ENCODE data around the gene NLRP11. TPM values are rescaled to one million over a fixed set of nuclear protein-coding genes. Genes with fewer than 3 reads are reported as not detected.

NLRP11 gene
- polyA plus RNA-seq, 4 donors = 0.07 to 0.10 TPM; not detected in 2

- Histone ChIP-seq H3K27me3 (ENCODE audit: control insufficient read depth in 3 of 3, insufficient read depth in 3 of 3, low read length in 3 of 3) (no peaks in the 10 kb centered on the region), H3K4me3 (ENCODE audit: low read depth in 1 of 3, low read length in 3 of 3) (no peak overlapping the region), H3K4me1 (ENCODE audit: control insufficient read depth in 3 of 3, insufficient read depth in 2 of 3, low read depth in 1 of 3, low read length in 2 of 3) (no peaks in the 10 kb centered on the region), H3K36me3 (ENCODE audit: control insufficient read depth in 3 of 3, insufficient read depth in 2 of 3, low read depth in 1 of 3, low read length in 3 of 3) (no peaks in the 10 kb centered on the region), H3K9me3 (ENCODE audit: control insufficient read depth in 2 of 2, insufficient read depth in 1 of 2, low read depth in 1 of 2, low read length in 1 of 2) (peaks cover 0 to 16% of the 10 kb centered on the region in 2 donors), H3K27ac (ENCODE audit: low read depth in 1 of 3, low read length in 2 of 3) (no peak overlapping the region)
- no peak for FAIRE-seq
- WGBS, 3 donors = 58 to 95% (median 68%) methylated on average over 1 of the region's 1 CpG
- no peak for DNase-seq
These were observed 23.4 kb upstream of the NLRP11 start for GRCh38 chr19:55855160-55855559.

- WGBS, 3 donors = 35 to 51% (median 46%) methylated on average over 4 of the region's 4 CpGs
- H3K27me3 ChIP-seq (ENCODE audit: control insufficient read depth in 3 of 3, insufficient read depth in 3 of 3, low read length in 3 of 3) = no peaks in the 10 kb centered on the region
- H3K27ac ChIP-seq (ENCODE audit: low read depth in 1 of 3, low read length in 2 of 3) = no peak overlapping the region
- H3K4me1 ChIP-seq (ENCODE audit: control insufficient read depth in 3 of 3, insufficient read depth in 2 of 3, low read depth in 1 of 3, low read length in 2 of 3) = no peaks in the 10 kb centered on the region
- FAIRE-seq = no peak
- H3K36me3 ChIP-seq (ENCODE audit: control insufficient read depth in 3 of 3, insufficient read depth in 2 of 3, low read depth in 1 of 3, low read length in 3 of 3) = no peaks in the 10 kb centered on the region
- peaks cover 0 to 7% of the 10 kb centered on the region in 2 donors for H3K9me3 ChIP-seq (ENCODE audit: control insufficient read depth in 2 of 2, insufficient read depth in 1 of 2, low read depth in 1 of 2, low read length in 1 of 2)
- no peak for DNase-seq
- H3K4me3 ChIP-seq (ENCODE audit: low read depth in 1 of 3, low read length in 3 of 3) = no peak overlapping the region
These were observed 7.1 kb upstream of the NLRP11 start for GRCh38 chr19:55838906-55839305.

DNA sequence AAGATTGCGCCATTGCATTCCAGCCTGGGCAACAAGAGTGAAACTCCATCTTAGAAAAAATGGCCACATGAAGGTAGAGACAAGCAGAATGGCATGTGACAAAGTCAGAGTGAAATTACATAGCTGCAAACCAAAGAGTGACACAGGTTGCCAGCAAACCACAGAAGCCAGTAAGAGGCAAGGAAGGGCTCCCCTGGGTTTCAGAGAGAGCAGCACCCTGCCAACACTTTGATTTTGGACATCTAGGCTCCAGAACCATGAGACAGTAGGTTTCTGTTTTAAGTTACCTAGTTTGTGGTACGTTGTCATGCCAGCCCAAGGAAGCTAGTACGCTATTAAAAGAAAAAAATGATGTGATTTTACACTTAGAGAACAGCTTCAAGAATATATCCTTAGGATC is 6.5 kb upstream of the NLRP11 start:
- H3K4me1 ChIP-seq (ENCODE audit: control insufficient read depth in 3 of 3, insufficient read depth in 2 of 3, low read depth in 1 of 3, low read length in 2 of 3) = no peaks in the 10 kb centered on the region
- peaks cover 0 to 7% of the 10 kb centered on the region in 2 donors for H3K9me3 ChIP-seq (ENCODE audit: control insufficient read depth in 2 of 2, insufficient read depth in 1 of 2, low read depth in 1 of 2, low read length in 1 of 2)
- DNase-seq (no peak), FAIRE-seq (no peak)
- WGBS, 3 donors = 69 to 78% (median 72%) methylated on average over 3 of the region's 3 CpGs
- no peaks in the 10 kb centered on the region for H3K27me3 ChIP-seq (ENCODE audit: control insufficient read depth in 3 of 3, insufficient read depth in 3 of 3, low read length in 3 of 3)
- H3K36me3 ChIP-seq (ENCODE audit: control insufficient read depth in 3 of 3, insufficient read depth in 2 of 3, low read depth in 1 of 3, low read length in 3 of 3) = no peaks in the 10 kb centered on the region
- no peak overlapping the region for H3K4me3 ChIP-seq (ENCODE audit: low read depth in 1 of 3, low read length in 3 of 3)
- no peak overlapping the region for H3K27ac ChIP-seq (ENCODE audit: low read depth in 1 of 3, low read length in 2 of 3)

GRCh38 chr19:55836340-55836739 is 4.5 kb upstream of the NLRP11 start, which contains the start of gene NLRP4:
Gene NLRP4 (plus strand): TSS chr19:55836540. CDS start chr19:55852081, 15,541 bp downstream.
- Histone ChIP-seq H3K4me3 (ENCODE audit: low read depth in 1 of 3, low read length in 3 of 3) (no peak within 1 kb of the TSS), H3K27ac (ENCODE audit: low read depth in 1 of 3, low read length in 2 of 3) (no peak within 1 kb of the TSS), H3K9me3 (ENCODE audit: control insufficient read depth in 2 of 2, insufficient read depth in 1 of 2, low read depth in 1 of 2, low read length in 1 of 2) (peaks cover 0 to 7% of the 10 kb centered on the region in 2 donors), H3K27me3 (ENCODE audit: control insufficient read depth in 3 of 3, insufficient read depth in 3 of 3, low read length in 3 of 3) (no peaks in the 10 kb centered on the region), H3K36me3 (ENCODE audit: control insufficient read depth in 3 of 3, insufficient read depth in 2 of 3, low read depth in 1 of 3, low read length in 3 of 3) (no peaks in the 10 kb centered on the region), H3K4me1 (ENCODE audit: control insufficient read depth in 3 of 3, insufficient read depth in 2 of 3, low read depth in 1 of 3, low read length in 2 of 3) (no peaks in the 10 kb centered on the region)
- DNase-seq = no peak
- FAIRE-seq = no peak
- WGBS, 3 donors = 91 to 94% (median 91%) methylated on average over 16 of the region's 16 CpGs

DNA sequence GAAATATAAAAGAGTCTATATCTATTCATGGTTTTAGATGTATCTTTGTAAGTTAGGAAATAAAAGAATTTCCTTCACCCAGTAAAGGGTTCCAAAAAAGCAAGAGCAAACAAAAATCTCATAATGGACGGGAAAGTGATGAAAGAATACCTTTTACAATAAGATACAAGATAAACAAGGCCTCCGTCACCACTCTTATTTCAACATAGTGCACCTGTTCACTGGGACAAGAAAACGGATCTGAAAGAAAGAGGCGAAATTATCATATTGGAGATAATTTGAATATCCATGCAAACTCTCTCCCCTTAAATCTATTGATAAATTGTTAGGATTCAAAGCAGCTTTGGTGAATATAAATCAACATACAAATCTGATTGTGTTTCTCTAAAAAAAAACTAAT is 877 bp upstream of the NLRP11 start:
- Histone ChIP-seq H3K9me3 (ENCODE audit: control insufficient read depth in 2 of 2, insufficient read depth in 1 of 2, low read depth in 1 of 2, low read length in 1 of 2) (peaks cover 0 to 7% of the 10 kb centered on the region in 2 donors), H3K4me1 (ENCODE audit: control insufficient read depth in 3 of 3, insufficient read depth in 2 of 3, low read depth in 1 of 3, low read length in 2 of 3) (no peaks in the 10 kb centered on the region), H3K27me3 (ENCODE audit: control insufficient read depth in 3 of 3, insufficient read depth in 3 of 3, low read length in 3 of 3) (no peaks in the 10 kb centered on the region), H3K27ac (ENCODE audit: low read depth in 1 of 3, low read length in 2 of 3) (no peak overlapping the region), H3K36me3 (ENCODE audit: control insufficient read depth in 3 of 3, insufficient read depth in 2 of 3, low read depth in 1 of 3, low read length in 3 of 3) (no peaks in the 10 kb centered on the region), H3K4me3 (ENCODE audit: low read depth in 1 of 3, low read length in 3 of 3) (no peak overlapping the region)
- no peak for FAIRE-seq
- 67 to 75% (median 73%) methylated on average over 4 of the region's 4 CpGs for whole genome bisulfite sequencing, 3 donors
- DNase-seq = no peak

DNA sequence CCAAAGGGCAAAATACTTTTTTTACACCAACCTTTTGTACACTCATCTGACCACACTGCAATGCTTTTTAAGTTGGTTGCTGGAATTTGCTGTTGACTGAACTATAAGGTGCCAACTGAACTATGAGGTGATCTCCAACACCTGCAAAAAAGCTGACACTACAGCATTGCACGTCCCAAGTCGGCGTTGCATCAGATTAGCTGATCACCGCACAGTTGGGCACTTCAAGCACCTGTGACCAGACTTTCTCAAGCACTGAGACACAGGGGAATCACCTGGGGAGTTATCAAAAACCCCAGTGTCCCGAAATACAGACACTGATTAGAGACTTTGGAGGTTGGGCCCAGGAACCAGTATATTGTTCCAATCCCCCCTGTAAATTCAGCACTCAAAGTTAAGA is 1.1 kb downstream of the NLRP11 start:
- WGBS, 3 donors = 74 to 76% (median 74%) methylated on average over 5 of the region's 5 CpGs

DNA sequence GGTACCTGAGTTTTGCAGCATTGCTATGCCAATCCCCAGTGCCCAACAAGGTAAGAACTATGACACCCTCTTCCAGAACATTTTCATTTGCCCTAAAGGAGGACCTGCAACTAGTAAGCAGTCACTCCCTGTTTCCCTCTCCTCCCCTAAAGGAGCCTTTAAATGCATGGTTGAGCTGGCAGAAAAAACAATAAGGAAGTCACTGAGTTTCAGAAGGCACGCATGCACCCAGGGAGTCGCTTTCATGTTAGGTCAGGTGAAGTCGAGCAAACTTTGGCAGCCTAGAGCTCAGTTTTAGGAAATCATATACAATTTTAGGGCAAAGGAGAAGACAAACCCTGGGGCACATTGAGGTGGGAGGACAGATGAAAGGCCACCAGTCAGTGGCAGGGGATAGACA is 11.8 kb downstream of the NLRP11 start:
- no peaks in the 10 kb centered on the region for H3K27me3 ChIP-seq (ENCODE audit: control insufficient read depth in 3 of 3, insufficient read depth in 3 of 3, low read length in 3 of 3)
- no peak for DNase-seq
- H3K4me3 ChIP-seq (ENCODE audit: low read depth in 1 of 3, low read length in 3 of 3) = no peak overlapping the region
- 45 to 73% (median 52%) methylated on average over 3 of the region's 3 CpGs for WGBS, 3 donors
- FAIRE-seq = no peak
- H3K36me3 ChIP-seq (ENCODE audit: control insufficient read depth in 3 of 3, insufficient read depth in 2 of 3, low read depth in 1 of 3, low read length in 3 of 3) = no peaks in the 10 kb centered on the region
- H3K9me3 ChIP-seq (ENCODE audit: control insufficient read depth in 2 of 2, insufficient read depth in 1 of 2, low read depth in 1 of 2, low read length in 1 of 2) = no peaks in the 10 kb centered on the region
- no peaks in the 10 kb centered on the region for H3K4me1 ChIP-seq (ENCODE audit: control insufficient read depth in 3 of 3, insufficient read depth in 2 of 3, low read depth in 1 of 3, low read length in 2 of 3)
- no peak overlapping the region for H3K27ac ChIP-seq (ENCODE audit: low read depth in 1 of 3, low read length in 2 of 3)

More for the DNA sequence above, 1.1 kb downstream of the NLRP11 start:
- no peak overlapping the region for H3K27ac ChIP-seq (ENCODE audit: low read depth in 1 of 3, low read length in 2 of 3)
- H3K4me1 ChIP-seq (ENCODE audit: control insufficient read depth in 3 of 3, insufficient read depth in 2 of 3, low read depth in 1 of 3, low read length in 2 of 3) = no peaks in the 10 kb centered on the region
- no peak overlapping the region for H3K4me3 ChIP-seq (ENCODE audit: low read depth in 1 of 3, low read length in 3 of 3)
- FAIRE-seq (no peak), DNase-seq (no peak)
- H3K9me3 ChIP-seq (ENCODE audit: control insufficient read depth in 2 of 2, insufficient read depth in 1 of 2, low read depth in 1 of 2, low read length in 1 of 2) = no peaks in the 10 kb centered on the region
- H3K27me3 ChIP-seq (ENCODE audit: control insufficient read depth in 3 of 3, insufficient read depth in 3 of 3, low read length in 3 of 3) = no peaks in the 10 kb centered on the region
- no peaks in the 10 kb centered on the region for H3K36me3 ChIP-seq (ENCODE audit: control insufficient read depth in 3 of 3, insufficient read depth in 2 of 3, low read depth in 1 of 3, low read length in 3 of 3)

- Histone ChIP-seq H3K27ac (ENCODE audit: low read depth in 1 of 3, low read length in 2 of 3) (no peak overlapping the region), H3K36me3 (ENCODE audit: control insufficient read depth in 3 of 3, insufficient read depth in 2 of 3, low read depth in 1 of 3, low read length in 3 of 3) (no peaks in the 10 kb centered on the region), H3K27me3 (ENCODE audit: control insufficient read depth in 3 of 3, insufficient read depth in 3 of 3, low read length in 3 of 3) (peaks cover 0 to 3% (median 0%) of the 10 kb centered on the region in 3 donors), H3K4me3 (ENCODE audit: low read depth in 1 of 3, low read length in 3 of 3) (no peak overlapping the region), H3K9me3 (ENCODE audit: control insufficient read depth in 2 of 2, insufficient read depth in 1 of 2, low read depth in 1 of 2, low read length in 1 of 2) (peaks cover 0 to 14% of the 10 kb centered on the region in 2 donors), H3K4me1 (ENCODE audit: control insufficient read depth in 3 of 3, insufficient read depth in 2 of 3, low read depth in 1 of 3, low read length in 2 of 3) (no peaks in the 10 kb centered on the region)
- FAIRE-seq (no peak), DNase-seq (no peak)
- WGBS, 3 donors = 80 to 93% (median 92%) methylated on average over 5 of the region's 5 CpGs
These were observed 17.9 kb downstream of the NLRP11 start for GRCh38 chr19:55813906-55814305.

GRCh38 chr19:55812449-55812848 is 19.4 kb downstream of the NLRP11 start:
- no peaks in the 10 kb centered on the region for H3K4me1 ChIP-seq (ENCODE audit: control insufficient read depth in 3 of 3, insufficient read depth in 2 of 3, low read depth in 1 of 3, low read length in 2 of 3)
- H3K36me3 ChIP-seq (ENCODE audit: control insufficient read depth in 3 of 3, insufficient read depth in 2 of 3, low read depth in 1 of 3, low read length in 3 of 3) = no peaks in the 10 kb centered on the region
- DNase-seq (no peak), FAIRE-seq (no peak)
- H3K27me3 ChIP-seq (ENCODE audit: control insufficient read depth in 3 of 3, insufficient read depth in 3 of 3, low read length in 3 of 3) = peaks cover 0 to 3% (median 0%) of the 10 kb centered on the region in 3 donors
- no peak overlapping the region for H3K4me3 ChIP-seq (ENCODE audit: low read depth in 1 of 3, low read length in 3 of 3)
- H3K27ac ChIP-seq (ENCODE audit: low read depth in 1 of 3, low read length in 2 of 3) = no peak overlapping the region
- H3K9me3 ChIP-seq (ENCODE audit: control insufficient read depth in 2 of 2, insufficient read depth in 1 of 2, low read depth in 1 of 2, low read length in 1 of 2) = peaks cover 0 to 14% of the 10 kb centered on the region in 2 donors
- 48 to 56% (median 55%) methylated on average over 7 of the region's 7 CpGs for WGBS, 3 donors

Measured in small intestine (tissue), 7 donors.